ENCODE data around the gene SV2B.

DNA sequence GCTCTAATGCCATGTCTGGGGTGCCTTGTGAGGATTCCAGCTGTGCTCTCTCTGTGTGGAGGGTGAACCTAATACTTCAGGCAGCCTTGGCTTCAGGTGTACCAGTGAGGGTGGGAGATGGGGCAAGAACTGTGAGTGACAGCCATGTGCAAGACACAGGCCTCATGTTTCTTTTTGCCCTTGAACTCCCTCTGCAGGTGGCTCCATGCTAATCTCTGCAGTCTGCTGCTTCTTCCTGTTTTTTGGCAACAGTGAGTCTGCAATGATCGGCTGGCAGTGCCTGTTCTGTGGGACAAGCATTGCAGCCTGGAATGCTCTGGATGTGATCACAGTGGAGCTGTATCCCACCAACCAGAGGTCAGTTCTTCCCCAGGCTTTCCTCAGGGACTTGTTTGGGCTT lies 189.3 kb downstream of the SV2B start:
- TF ChIP-seq POLR2AphosphoS5 (IDR thresholded peaks at IDR 0.05; ENCODE audit: borderline replicate concordance, low read depth, low read length): no peak
- TF ChIP-seq EZH2 (IDR thresholded peaks at IDR 0.05): no peak
- no peak for TF ChIP-seq FOXP2 (optimal IDR thresholded peaks at IDR 0.05; ENCODE audit: control extremely low read depth, extremely low read length, insufficient read depth)

Data from SK-N-MC (cell line).